Hematopoietic multipotent progenitor cell treated with erythropoietin and hydrocortisone succinate and interleukin-3 and kit ligand, for 17 days (in vitro differentiated cells): ENCODE measurements around the gene TMCO4.

Experiments used
- DNase-seq: peaks from one replicate; pipeline ENCODE4 v3.0.0-alpha.2; 2015; ENCODE audit warnings: low spot score

TMCO4 gene

GRCh38 chr1:19684677-19685076 lies 115.0 kb downstream of the TMCO4 start:
- DNase-seq, result no peak

GRCh38 chr1:19683351-19683750 lies 116.4 kb downstream of the TMCO4 start:
- no peak for DNase-seq

- no peak for DNase-seq
Observed at GRCh38 chr1:19682901-19683300, 116.8 kb downstream of the TMCO4 start.

GRCh38 chr1:19682257-19682656 lies 117.5 kb downstream of the TMCO4 start:
- DNase-seq, result no peak

- DNase-seq, result no peak
Observed at GRCh38 chr1:19680644-19681043, 119.1 kb downstream of the TMCO4 start.

- no peak for DNase-seq
Observed at GRCh38 chr1:19679691-19680090, 120.0 kb downstream of the TMCO4 start.

- DNase-seq, result no peak
Observed at GRCh38 chr1:19678931-19679453, 120.7 kb downstream of the TMCO4 start.

GRCh38 chr1:19678493-19678892 lies 121.2 kb downstream of the TMCO4 start:
- no peak for DNase-seq

- no peak for DNase-seq
Observed at GRCh38 chr1:19676438-19676922, 123.2 kb downstream of the TMCO4 start.

GRCh38 chr1:19675797-19676196 lies 123.9 kb downstream of the TMCO4 start:
- DNase-seq, result no peak

- DNase-seq, result no peak
Observed at GRCh38 chr1:19672237-19672636, 127.5 kb downstream of the TMCO4 start.

- no peak for DNase-seq
Observed at GRCh38 chr1:19670787-19671186, 128.9 kb downstream of the TMCO4 start.

GRCh38 chr1:19668888-19669287 lies 130.8 kb downstream of the TMCO4 start:
- DNase-seq, result no peak

GRCh38 chr1:19665496-19666465 lies 133.9 kb downstream of the TMCO4 start:
- no peak for DNase-seq

GRCh38 chr1:19665186-19665495 lies 134.6 kb downstream of the TMCO4 start:
- DNase-seq, result no peak

- DNase-seq, result no peak
Observed at GRCh38 chr1:19664453-19665185, 135.1 kb downstream of the TMCO4 start, which contains the start of gene HTR6. Gene HTR6 (plus strand): TSS chr1:19664875. CDS start chr1:19665754, 879 bp downstream.

GRCh38 chr1:19662313-19662712 lies 137.4 kb downstream of the TMCO4 start:
- DNase-seq, result no peak

GRCh38 chr1:19661721-19662228 lies 137.9 kb downstream of the TMCO4 start:
- peak; percentile 13 for DNase-seq

GRCh38 chr1:19658186-19658585 lies 141.5 kb downstream of the TMCO4 start:
- no peak for DNase-seq

GRCh38 chr1:19657511-19657910 lies 142.2 kb downstream of the TMCO4 start:
- no peak for DNase-seq

- DNase-seq, result no peak
Observed at GRCh38 chr1:19656780-19657466, 142.8 kb downstream of the TMCO4 start.
